HepG2 (cell line): ENCODE data around the gene SLC16A3. TPM values are rescaled to one million over a fixed set of nuclear protein-coding genes. Genes with fewer than 3 reads are reported as not detected.

ENCODE experiments used
- ATAC-seq: fragments of 200-7000 bp; cut with Tn5 transposase; 3 replicates; pipeline ENCODE4 v1.9.1; 2020; ENCODE audit warnings: mild to moderate bottlenecking, moderate library complexity
- BruUV-seq: library from RNA; stranded (reverse); fragments of 400-500 nt; replicated peaks from 2 replicates; lab custom pipeline; 2021; lab: Mats Ljungman, UMichigan
- CTCF ChIA-PET: fragments of 300-600 bp; formaldehyde crosslinking; extraction: SDS; loops from one replicate; lab custom pipeline; 2021; ENCODE audit warnings: low total read pairs, inconsistent platforms, low intra/inter-chr PET ratio; lab: Yijun Ruan, JAX
- POLR2A ChIA-PET: fragments of 350-600 bp; sonication (Branson Sonifier 250); formaldehyde crosslinking; loops from one replicate; lab custom pipeline; 2020; ENCODE audit warnings: antibody characterized with exemption, inconsistent platforms; lab: Yijun Ruan, JAX
- DNase-seq: peaks from one replicate; pipeline ENCODE4 v3.0.0-alpha.2; 2015; ENCODE audit warnings: low spot score
- FAIRE-seq: peaks from 3 replicates; lab custom pipeline; 2011; peaks lifted over from hg19 to GRCh38; lab: Jason Lieb, UNC
- H2AFZ ChIP-seq: one replicate; pipeline ENCODE4 v1.6.1; 2011; ENCODE audit warnings: low read length, inconsistent platforms
- H3K27ac ChIP-seq: fragments of 300-600 bp; 3 replicates; pipeline ENCODE4 v1.8.0; 2011; ENCODE audit warnings: mixed run types, mild to moderate bottlenecking, mixed read lengths, low read length, inconsistent platforms; ENCODE audit not compliant: insufficient read depth; ENCODE audit errors: extremely low read length
- H3K27me3 ChIP-seq, 2 experiments: fragments of 200-600 bp in 1 of 2; 2 replicates in 1 of 2; 3 replicates in 1 of 2; pipeline versions ENCODE4 v1.6.0 to v1.8.0; 2011; ENCODE audit warnings: low read length in 2 of 2, mild to moderate bottlenecking in 2 of 2, moderate library complexity in 2 of 2, inconsistent platforms in 1 of 2; ENCODE audit not compliant: insufficient read depth in 2 of 2, control insufficient read depth in 1 of 2
- H3K36me3 ChIP-seq, 2 experiments: fragments of 200-600 bp in 1 of 2; replicated peaks in 1 of 2; 2 replicates in 1 of 2; 3 replicates in 1 of 2; pipeline versions ENCODE4 v1.5.1 to v1.8.0; 2011; ENCODE audit warnings: low read length in 2 of 2, inconsistent platforms in 1 of 2; ENCODE audit not compliant: insufficient read depth in 2 of 2, control insufficient read depth in 1 of 2
- H3K4me1 ChIP-seq: 2 replicates; pipeline ENCODE4 v1.5.1; 2012; ENCODE audit warnings: low read length, inconsistent platforms; ENCODE audit not compliant: insufficient read depth
- H3K4me2 ChIP-seq: 2 replicates; pipeline ENCODE4 v1.6.0; 2011; ENCODE audit warnings: low read depth, low read length, inconsistent platforms
- H3K4me3 ChIP-seq, 3 experiments: fragments of 200-600 bp in 1 of 3; sonication (generic), shearing (Covaris generic) in 1 of 3; replicated peaks in 1 of 3; 2 replicates each; pipeline ENCODE4 v1.5.1; 2011 to 2016; ENCODE audit warnings: low read length in 3 of 3, inconsistent platforms in 2 of 3, low read depth in 2 of 3, mild to moderate bottlenecking in 2 of 3, control low read depth in 1 of 3, mixed read lengths in 1 of 3; ENCODE audit not compliant: insufficient read depth in 1 of 3
- H3K79me2 ChIP-seq: one replicate; pipeline ENCODE4 v1.6.1; 2011; ENCODE audit warnings: low read length, inconsistent platforms; ENCODE audit not compliant: insufficient read depth
- H3K9ac ChIP-seq: 2 replicates; pipeline ENCODE4 v1.6.0; 2011; ENCODE audit warnings: mild to moderate bottlenecking, low read depth, low read length, inconsistent platforms; ENCODE audit not compliant: insufficient read depth
- H3K9me3 ChIP-seq: 2 replicates; pipeline ENCODE4 v1.5.1; 2012; ENCODE audit warnings: mild to moderate bottlenecking, low read length
- H4K20me1 ChIP-seq: 2 replicates; pipeline ENCODE4 v1.6.0; 2011; ENCODE audit warnings: inconsistent platforms, mild to moderate bottlenecking, low read length, moderate library complexity; ENCODE audit not compliant: insufficient read depth
- ATF7 ChIP-seq, 2 experiments: fragments of 450-650 bp in 1 of 2; sonication (generic) in 1 of 2; formaldehyde crosslinking in 1 of 2; IDR thresholded peaks; 2 replicates each; pipeline versions ENCODE4 v1.4.0 to v1.6.1; 2016 to 2020; ENCODE audit warnings: antibody characterized with exemption in 1 of 2, mild to moderate bottlenecking in 1 of 2, missing genetic modification reagents in 1 of 2
- DNMT1 ChIP-seq: sonication (generic); formaldehyde crosslinking; IDR thresholded peaks from 2 replicates; pipeline ENCODE4 v1.5.1; 2020; ENCODE audit warnings: mild to moderate bottlenecking, missing genetic modification reagents
- HNRNPK ChIP-seq: fragments of 200-400 bp; formaldehyde crosslinking; IDR thresholded peaks from 2 replicates; pipeline ENCODE4 v1.6.1; 2018; ENCODE audit warnings: low read length, low read depth, moderate library complexity, mild to moderate bottlenecking; ENCODE audit not compliant: poor library complexity, severe bottlenecking
- PHF20 ChIP-seq: sonication (generic); formaldehyde crosslinking; IDR thresholded peaks from 2 replicates; pipeline ENCODE4 v1.5.0; 2020; ENCODE audit warnings: mild to moderate bottlenecking, missing genetic modification reagents
- SP1 ChIP-seq, 2 experiments: fragments of 450-650 bp in 1 of 2; sonication (generic) in 1 of 2; formaldehyde crosslinking in 1 of 2; IDR thresholded peaks; 2 replicates each; pipeline versions ENCODE4 v1.4.0 to v1.6.1; 2016 to 2020; ENCODE audit warnings: missing genetic modification reagents in 1 of 2
- TBX3 ChIP-seq: fragments of 450-650 bp; IDR thresholded peaks from 2 replicates; pipeline ENCODE4 v1.6.1; 2017; ENCODE audit warnings: antibody characterized with exemption, mild to moderate bottlenecking, inconsistent platforms, borderline replicate concordance
- ZNF282 ChIP-seq: fragments of 450-650 bp; IDR thresholded peaks from 2 replicates; pipeline ENCODE4 v1.6.1; 2018; ENCODE audit not compliant: partially characterized antibody
- ZNF549 ChIP-seq: sonication (generic); formaldehyde crosslinking; IDR thresholded peaks from 2 replicates; pipeline ENCODE4 v1.5.0; 2020; ENCODE audit warnings: missing genetic modification reagents
- ZNF570 ChIP-seq: sonication (generic); formaldehyde crosslinking; IDR thresholded peaks from 2 replicates; pipeline ENCODE4 v1.4.0; 2020; ENCODE audit warnings: mild to moderate bottlenecking, missing genetic modification reagents, borderline replicate concordance
- ZNF589 ChIP-seq: sonication (generic); formaldehyde crosslinking; conservative IDR thresholded peaks from 2 replicates; pipeline ENCODE4 v1.8.0; 2022; ENCODE audit warnings: mild to moderate bottlenecking, moderate library complexity, missing genetic modification reagents
- ZNF660 ChIP-seq: sonication (generic); formaldehyde crosslinking; IDR thresholded peaks from 2 replicates; pipeline ENCODE4 v1.5.1; 2020; ENCODE audit warnings: mild to moderate bottlenecking, low read depth, missing genetic modification reagents, borderline replicate concordance
- ZNF772 ChIP-seq: sonication (generic); formaldehyde crosslinking; IDR thresholded peaks from 2 replicates; pipeline ENCODE4 v1.5.0; 2020; ENCODE audit warnings: mild to moderate bottlenecking, missing genetic modification reagents
- ZNF83 ChIP-seq: sonication (generic); formaldehyde crosslinking; IDR thresholded peaks from 2 replicates; pipeline ENCODE4 v1.4.0; 2020; ENCODE audit warnings: missing genetic modification reagents, mild to moderate bottlenecking, borderline replicate concordance
- ZSCAN21 ChIP-seq: sonication (generic); formaldehyde crosslinking; IDR thresholded peaks from 2 replicates; pipeline ENCODE4 v1.8.0; 2022; ENCODE audit warnings: mild to moderate bottlenecking, missing genetic modification reagents, moderate library complexity, borderline replicate concordance
- WGBS: methylation state at CpG from one replicate; pipeline ENCODE4 v1.1.6; 2017; ENCODE audit warnings: low lambda C conversion rate; 5-methylcytosine and 5-hydroxymethylcytosine counted together
- in situ Hi-C: cut with HindIII; loops from 2 replicates; pipeline ENCODE4 v1.10.0; 2017; ENCODE audit warnings: low pct_unique_long_range_greater_than_20kb; ENCODE audit not compliant: extremely low pct_ligation_motif_present
- intact Hi-C: fragments of 100-400 bp; cut with micrococcal nuclease; formaldehyde crosslinking; loops from one replicate; pipeline ENCODE4 v1.10.0; 2022; ENCODE audit not compliant: unreplicated experiment
- polyA plus RNA-seq, 8 experiments: library from polyadenylated mRNA; depleted of rRNA in 3 of 8; stranded (reverse) in 7 of 8; unstranded in 1 of 8; fragments of >200 nt; fragmentation: Illumina TruSeq in 4 of 8; extraction: Trizol in 4 of 8; gene quantifications; 2 replicates each; pipeline versions ENCODE4 v1.2.1 to v1.2.3, GENCODE V29; 2011 to 2016; ENCODE audit warnings: low read depth in 4 of 8, missing spikeins in 1 of 8, mixed read lengths in 1 of 8; ENCODE audit not compliant: insufficient read depth in 1 of 8
- total RNA-seq, 5 experiments: library from RNA; depleted of rRNA; stranded (reverse); fragments of >200 nt; fragmentation: Illumina TruSeq; extraction: Trizol; gene quantifications; 2 replicates each; pipeline ENCODE4 v1.2.3, GENCODE V29; 2016; ENCODE audit warnings: low read depth in 1 of 5
- TF ChIP-seq, protein P1 (sequence below): fragments of 450-650 bp; IDR thresholded peaks from 2 replicates; pipeline ENCODE4 v1.6.1; 2016
- TF ChIP-seq, protein P2 (sequence below): sonication (generic); formaldehyde crosslinking; IDR thresholded peaks from 2 replicates; pipeline ENCODE4 v1.4.0; 2020; ENCODE audit warnings: missing genetic modification reagents, borderline replicate concordance
- TF ChIP-seq, protein P3 (sequence below): sonication (generic); formaldehyde crosslinking; IDR thresholded peaks from 2 replicates; pipeline ENCODE4 v1.5.0; 2020; ENCODE audit warnings: mild to moderate bottlenecking, missing genetic modification reagents, borderline replicate concordance

Gene SLC16A3
- total and polyA plus RNA-seq, 2 of the 13 experiments (the other 11 are each of a cell fraction or from before 2014, with no cell fraction given): 242 to 349 TPM

DNA sequence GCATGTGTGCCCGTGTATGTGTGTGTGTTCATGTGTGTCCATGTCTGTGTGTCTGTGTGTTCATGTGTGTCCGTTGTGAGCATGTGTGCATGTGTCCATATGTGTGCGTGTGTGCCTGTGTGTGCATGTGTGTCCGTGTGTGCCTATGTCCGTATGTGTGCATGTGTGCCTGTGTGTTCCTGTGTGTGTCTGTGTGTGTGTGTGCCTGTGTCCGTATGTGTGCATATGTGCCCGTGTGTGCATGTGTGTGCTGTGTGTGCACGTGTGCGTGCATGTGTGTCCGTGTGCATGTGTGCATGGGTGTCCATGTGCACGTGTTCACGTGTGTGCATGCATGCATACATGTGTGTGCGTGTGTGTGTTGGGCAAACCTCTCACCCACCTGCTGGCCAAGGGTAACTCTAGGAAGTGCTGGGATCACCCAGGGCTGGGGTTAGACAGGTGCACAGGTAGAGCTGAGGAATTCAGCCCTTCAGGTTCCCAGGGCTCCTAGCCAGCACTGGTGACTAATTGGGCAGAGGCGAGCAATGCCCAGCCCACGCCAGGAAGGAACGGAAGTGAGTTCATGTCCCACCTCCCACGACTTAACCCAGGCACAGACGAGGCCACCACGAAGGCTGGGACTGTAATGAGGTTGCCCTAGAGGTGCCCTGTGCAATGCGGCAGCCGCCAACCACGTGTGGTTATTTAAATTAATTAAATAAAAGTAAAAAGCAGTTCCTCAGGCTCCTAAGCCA is 52.8 kb downstream of the SLC16A3 start:
- DNase-seq (no peak), FAIRE-seq (no peak), ATAC-seq (peak; percentile 9; the same call in 1 of the 3 replicates)
- intact Hi-C loops (no loop called here), in situ Hi-C loops (no loop called here)
- no peak overlapping the region for H3K27ac ChIP-seq
- no peak overlapping the region for H3K4me2 ChIP-seq
- H4K20me1 ChIP-seq: no peaks in the 10 kb centered on the region
- no peak overlapping the region for H2AFZ ChIP-seq
- no peak overlapping the region for H3K9ac ChIP-seq
- H3K9me3 ChIP-seq: no peaks in the 10 kb centered on the region
- 51% methylated on average over 22 of the region's 22 CpGs for WGBS
- H3K27me3 ChIP-seq: peaks cover 2 to 14% of the 10 kb centered on the region in 2 experiments; a peak in 4 of 5 replicates
- no peaks in the 10 kb centered on the region for H3K36me3 ChIP-seq
- CTCF ChIA-PET: no interaction called here
- peaks cover 63% of the 10 kb centered on the region for H3K4me1 ChIP-seq
- no peaks in the 10 kb centered on the region for H3K79me2 ChIP-seq
- POLR2A ChIA-PET: interaction anchor here (0.6 to 4.4 kb wide), 7 partner anchors 9 to 145 kb away, joined by 3 to 46 read pairs (median 8); partner anchors contain the start of gene CD7
- H3K4me3 ChIP-seq: no peak overlapping the region
- BruUV-seq: no TSS peak
- TF ChIP-seq, protein P1, sequence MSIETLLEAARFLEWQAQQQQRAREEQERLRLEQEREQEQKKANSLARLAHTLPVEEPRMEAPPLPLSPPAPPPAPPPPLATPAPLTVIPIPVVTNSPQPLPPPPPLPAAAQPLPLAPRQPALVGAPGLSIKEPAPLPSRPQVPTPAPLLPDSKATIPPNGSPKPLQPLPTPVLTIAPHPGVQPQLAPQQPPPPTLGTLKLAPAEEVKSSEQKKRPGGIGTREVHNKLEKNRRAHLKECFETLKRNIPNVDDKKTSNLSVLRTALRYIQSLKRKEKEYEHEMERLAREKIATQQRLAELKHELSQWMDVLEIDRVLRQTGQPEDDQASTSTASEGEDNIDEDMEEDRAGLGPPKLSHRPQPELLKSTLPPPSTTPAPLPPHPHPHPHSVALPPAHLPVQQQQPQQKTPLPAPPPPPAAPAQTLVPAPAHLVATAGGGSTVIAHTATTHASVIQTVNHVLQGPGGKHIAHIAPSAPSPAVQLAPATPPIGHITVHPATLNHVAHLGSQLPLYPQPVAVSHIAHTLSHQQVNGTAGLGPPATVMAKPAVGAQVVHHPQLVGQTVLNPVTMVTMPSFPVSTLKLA: peak; percentile 99
- TF ChIP-seq, protein P2, sequence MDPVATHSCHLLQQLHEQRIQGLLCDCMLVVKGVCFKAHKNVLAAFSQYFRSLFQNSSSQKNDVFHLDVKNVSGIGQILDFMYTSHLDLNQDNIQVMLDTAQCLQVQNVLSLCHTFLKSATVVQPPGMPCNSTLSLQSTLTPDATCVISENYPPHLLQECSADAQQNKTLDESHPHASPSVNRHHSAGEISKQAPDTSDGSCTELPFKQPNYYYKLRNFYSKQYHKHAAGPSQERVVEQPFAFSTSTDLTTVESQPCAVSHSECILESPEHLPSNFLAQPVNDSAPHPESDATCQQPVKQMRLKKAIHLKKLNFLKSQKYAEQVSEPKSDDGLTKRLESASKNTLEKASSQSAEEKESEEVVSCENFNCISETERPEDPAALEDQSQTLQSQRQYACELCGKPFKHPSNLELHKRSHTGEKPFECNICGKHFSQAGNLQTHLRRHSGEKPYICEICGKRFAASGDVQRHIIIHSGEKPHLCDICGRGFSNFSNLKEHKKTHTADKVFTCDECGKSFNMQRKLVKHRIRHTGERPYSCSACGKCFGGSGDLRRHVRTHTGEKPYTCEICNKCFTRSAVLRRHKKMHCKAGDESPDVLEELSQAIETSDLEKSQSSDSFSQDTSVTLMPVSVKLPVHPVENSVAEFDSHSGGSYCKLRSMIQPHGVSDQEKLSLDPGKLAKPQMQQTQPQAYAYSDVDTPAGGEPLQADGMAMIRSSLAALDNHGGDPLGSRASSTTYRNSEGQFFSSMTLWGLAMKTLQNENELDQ (CRISPR knock-in tag): no peak
- peak; percentile 75; the same call in 1 of the 2 replicates for TF ChIP-seq DNMT1 (CRISPR knock-in tag)
- 0 out of 2 replicates have a peak, but pooled peaks have one; percentile 37 for TF ChIP-seq ZNF660 (CRISPR knock-in tag)
- peak; percentile 59; the same call in 1 of the 2 replicates for TF ChIP-seq SP1 (IDR thresholded peaks at IDR 0.05)
- TF ChIP-seq SP1 (CRISPR knock-in tag; IDR thresholded peaks at IDR 0.05): no peak
- TF ChIP-seq ZNF589 (CRISPR knock-in tag): 0 out of 2 replicates have a peak, but pooled peaks have one; percentile 47
- TF ChIP-seq ZNF282: peak; percentile 80
- peak; percentile 68; the same call in 1 of the 2 replicates for TF ChIP-seq ZSCAN21 (CRISPR knock-in tag)
- TF ChIP-seq, protein P3, sequence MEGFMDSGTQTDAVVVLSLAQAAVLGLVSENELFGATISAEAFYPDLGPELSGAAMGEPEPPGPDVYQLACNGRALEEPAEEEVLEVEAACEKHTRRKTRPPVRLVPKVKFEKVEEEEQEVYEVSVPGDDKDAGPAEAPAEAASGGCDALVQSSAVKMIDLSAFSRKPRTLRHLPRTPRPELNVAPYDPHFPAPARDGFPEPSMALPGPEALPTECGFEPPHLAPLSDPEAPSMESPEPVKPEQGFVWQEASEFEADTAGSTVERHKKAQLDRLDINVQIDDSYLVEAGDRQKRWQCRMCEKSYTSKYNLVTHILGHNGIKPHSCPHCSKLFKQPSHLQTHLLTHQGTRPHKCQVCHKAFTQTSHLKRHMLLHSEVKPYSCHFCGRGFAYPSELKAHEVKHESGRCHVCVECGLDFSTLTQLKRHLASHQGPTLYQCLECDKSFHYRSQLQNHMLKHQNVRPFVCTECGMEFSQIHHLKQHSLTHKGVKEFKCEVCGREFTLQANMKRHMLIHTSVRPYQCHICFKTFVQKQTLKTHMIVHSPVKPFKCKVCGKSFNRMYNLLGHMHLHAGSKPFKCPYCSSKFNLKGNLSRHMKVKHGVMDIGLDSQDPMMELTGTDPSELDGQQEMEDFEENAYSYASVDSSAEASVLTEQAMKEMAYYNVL (CRISPR knock-in tag): no peak
- TF ChIP-seq PHF20 (CRISPR knock-in tag): no peak
- no peak for TF ChIP-seq HNRNPK
- TF ChIP-seq ATF7 (IDR thresholded peaks at IDR 0.05): peak; percentile 25; the same call in 1 of the 2 replicates
- no peak for TF ChIP-seq ATF7 (CRISPR knock-in tag; IDR thresholded peaks at IDR 0.05)
- TF ChIP-seq ZNF772 (CRISPR knock-in tag): no peak
- 0 out of 2 replicates have a peak, but pooled peaks have one; percentile 68 for TF ChIP-seq ZNF83 (CRISPR knock-in tag)
- no peak for TF ChIP-seq ZNF570 (CRISPR knock-in tag)
- TF ChIP-seq ZNF549: no peak
- 0 out of 2 replicates have a peak, but pooled peaks have one; percentile 14 for TF ChIP-seq TBX3
